MM.1S (cell line): ENCODE measurements around the gene ADAMTSL3.
"Not testable (repeated sequence)": the region's sequence is repeated elsewhere in the genome, so short reads cannot be mapped to it uniquely, and the experiment has no call there.

Experiments
- DNase-seq: peaks from one replicate; pipeline ENCODE4 v3.0.0-alpha.2; 2015
- H2AFZ ChIP-seq: fragments of 300-600 bp; sonication (generic); 2 replicates; pipeline ENCODE4 v1.6.0; 2016; ENCODE audit warnings: antibody characterized with exemption, low read length
- H3F3A ChIP-seq: fragments of 300-600 bp; sonication (generic); 2 replicates; pipeline ENCODE4 v1.6.1; 2016; ENCODE audit warnings: mild to moderate bottlenecking, antibody characterized with exemption, low read length, moderate library complexity, mixed read lengths; ENCODE audit not compliant: insufficient read depth
- H3K27ac ChIP-seq: fragments of 300-600 bp; sonication (generic); 2 replicates; pipeline ENCODE4 v1.5.1; 2016; ENCODE audit warnings: mild to moderate bottlenecking, low read length
- H3K27me3 ChIP-seq: fragments of 300-600 bp; sonication (generic); replicated peaks from 2 replicates; pipeline ENCODE4 v1.6.0; 2016; ENCODE audit warnings: low read length; ENCODE audit not compliant: insufficient read depth
- H3K36me3 ChIP-seq: fragments of 300-600 bp; sonication (generic); replicated peaks from 2 replicates; pipeline ENCODE4 v1.6.1; 2016; ENCODE audit warnings: mild to moderate bottlenecking, low read length, mixed read lengths; ENCODE audit not compliant: insufficient read depth
- H3K4me1 ChIP-seq: fragments of 300-600 bp; sonication (generic); 2 replicates; pipeline ENCODE4 v1.6.1; 2016; ENCODE audit warnings: low read length, mixed read lengths
- H3K4me2 ChIP-seq: fragments of 300-600 bp; sonication (generic); 2 replicates; pipeline ENCODE4 v1.6.0; 2016; ENCODE audit warnings: low read depth, low read length
- H3K4me3 ChIP-seq: fragments of 300-600 bp; sonication (generic); 2 replicates; pipeline ENCODE4 v1.5.1; 2016; ENCODE audit warnings: low read length, mixed read lengths
- H3K79me2 ChIP-seq: fragments of 300-600 bp; sonication (generic); 2 replicates; pipeline ENCODE4 v1.6.1; 2016; ENCODE audit warnings: mixed run types, low read length, mixed read lengths
- H3K9ac ChIP-seq: fragments of 300-600 bp; sonication (generic); 2 replicates; pipeline ENCODE4 v1.6.1; 2016; ENCODE audit warnings: low read length, mixed read lengths
- H3K9me2 ChIP-seq: fragments of 300-600 bp; sonication (generic); replicated peaks from 2 replicates; pipeline ENCODE4 v1.6.1; 2016; ENCODE audit warnings: mild to moderate bottlenecking, low read length, mixed read lengths; ENCODE audit not compliant: insufficient read depth
- H3K9me3 ChIP-seq: fragments of 300-600 bp; sonication (generic); replicated peaks from 2 replicates; pipeline ENCODE4 v1.6.1; 2016; ENCODE audit warnings: mild to moderate bottlenecking, low read length, mixed read lengths; ENCODE audit not compliant: insufficient read depth
- H4K20me1 ChIP-seq: fragments of 300-600 bp; sonication (generic); 2 replicates; pipeline ENCODE4 v1.6.1; 2016; ENCODE audit warnings: mild to moderate bottlenecking, low read length, moderate library complexity, mixed read lengths; ENCODE audit not compliant: insufficient read depth
- EZH2 ChIP-seq: fragments of 300-600 bp; sonication (generic); optimal IDR thresholded peaks from 2 replicates; pipeline ENCODE3; 2017; ENCODE audit warnings: low read depth, mild to moderate bottlenecking, antibody characterized with exemption, low read length, mixed read lengths
- EZH2phosphoT487 ChIP-seq: fragments of 300-600 bp; sonication (generic); IDR thresholded peaks from 2 replicates; pipeline ENCODE4 v1.6.1; 2018; ENCODE audit warnings: antibody characterized with exemption, low read length
- TF ChIP-seq, protein P1 (sequence below): fragments of 300-600 bp; sonication (generic); IDR thresholded peaks from 2 replicates; pipeline ENCODE4 v1.5.1; 2016; ENCODE audit warnings: antibody characterized with exemption, low read length, mixed read lengths

ADAMTSL3 gene

DNA sequence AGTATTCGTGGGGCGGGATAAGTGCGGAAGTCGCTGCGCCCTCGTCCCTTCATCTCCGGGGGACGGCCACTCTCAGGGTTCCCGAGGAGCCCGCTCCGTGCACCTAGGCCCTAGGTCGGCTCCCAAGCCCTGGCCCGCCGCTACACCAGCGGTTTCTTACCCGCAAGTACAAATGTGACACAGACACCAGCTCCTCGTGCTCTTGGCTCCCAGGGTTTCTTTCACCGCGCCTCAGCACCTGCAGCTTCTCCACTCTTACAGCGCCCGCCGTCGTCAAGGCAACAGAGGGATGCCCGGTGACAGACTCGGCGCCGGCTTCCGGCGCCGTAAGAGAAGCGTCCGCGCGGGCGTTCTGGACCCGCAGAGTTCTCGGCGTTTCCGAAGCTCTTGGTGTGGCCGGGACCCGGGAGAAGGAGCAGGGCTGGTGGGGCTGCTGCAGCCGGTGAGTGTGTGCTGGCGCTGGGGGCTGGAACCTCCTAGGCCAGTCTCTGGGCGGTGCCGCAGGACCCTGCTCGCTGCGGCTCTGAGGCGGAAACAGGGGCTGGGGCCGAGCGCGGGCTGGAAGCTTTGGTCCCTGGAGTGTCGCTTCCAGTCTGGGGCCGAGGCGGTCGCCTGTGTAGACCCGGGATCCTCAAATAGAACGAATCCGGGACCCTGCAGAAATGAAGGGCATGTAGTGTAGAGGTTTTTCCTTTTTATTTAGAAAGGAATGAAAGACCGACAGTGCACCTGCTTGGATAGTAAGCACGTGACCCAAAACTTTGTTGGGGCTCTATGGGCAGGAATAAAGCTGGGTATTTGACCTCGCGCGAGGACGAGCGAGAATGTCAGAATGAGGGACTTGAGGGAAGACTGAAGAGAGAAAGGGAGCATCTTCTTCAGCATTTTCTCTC, 426.2 kb downstream of the ADAMTSL3 start:
- Histone ChIP-seq H3K4me1 (peaks cover 6% of the 10 kb centered on the region; the same call in 1 of the 2 replicates), H3K4me2 (peak overlapping the region; percentile 69), H3K27me3 (no peaks in the 10 kb centered on the region)

DNA sequence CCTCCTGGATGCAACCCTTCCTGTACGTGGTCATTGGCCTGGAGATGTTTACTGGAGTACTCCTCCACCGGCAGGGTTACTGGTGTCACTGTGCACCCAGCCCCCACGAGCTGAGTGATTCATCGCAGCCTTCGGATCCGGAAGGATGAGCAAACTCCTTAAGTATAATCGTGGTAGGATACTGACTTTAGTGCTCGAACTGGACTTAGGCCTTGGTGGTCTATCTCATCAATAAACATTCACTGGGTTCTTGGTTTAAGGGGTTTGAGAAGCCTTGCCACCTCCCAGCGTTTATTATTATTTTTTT, 426.8 kb downstream of the ADAMTSL3 start:
- H3K36me3 ChIP-seq, H3K79me2 ChIP-seq, H4K20me1 ChIP-seq, H3K9me2 ChIP-seq, H3F3A ChIP-seq, H3K9me3 ChIP-seq, H3K27ac ChIP-seq, DNase-seq, H3K4me1 ChIP-seq, H3K27me3 ChIP-seq: not testable (repeated sequence)
- peak overlapping the region; percentile 69 for H3K4me2 ChIP-seq
- peak overlapping the region; percentile 99 for H2AFZ ChIP-seq
- H3K4me3 ChIP-seq = peak overlapping the region; percentile 78
- H3K9ac ChIP-seq = peak overlapping the region; percentile 82; the same call in 1 of the 2 replicates

More for the DNA sequence above, 426.2 kb downstream of the ADAMTSL3 start:
- Histone ChIP-seq H3K9me3 (no peaks in the 10 kb centered on the region), H4K20me1 (no peaks in the 10 kb centered on the region), H3K36me3 (no peaks in the 10 kb centered on the region; the same call in 1 of the 2 replicates), H3K4me3 (peak overlapping the region; percentile 78), H3K9me2 (no peaks in the 10 kb centered on the region), H3K27ac (peak overlapping the region; percentile 54), H3F3A (peaks cover 7% of the 10 kb centered on the region; the same call in 1 of the 2 replicates), H3K79me2 (no peaks in the 10 kb centered on the region), H3K9ac (peak overlapping the region; percentile 82), H2AFZ (peak overlapping the region; percentile 99)
- TF ChIP-seq EZH2 = no peak
- TF ChIP-seq, protein P1, sequence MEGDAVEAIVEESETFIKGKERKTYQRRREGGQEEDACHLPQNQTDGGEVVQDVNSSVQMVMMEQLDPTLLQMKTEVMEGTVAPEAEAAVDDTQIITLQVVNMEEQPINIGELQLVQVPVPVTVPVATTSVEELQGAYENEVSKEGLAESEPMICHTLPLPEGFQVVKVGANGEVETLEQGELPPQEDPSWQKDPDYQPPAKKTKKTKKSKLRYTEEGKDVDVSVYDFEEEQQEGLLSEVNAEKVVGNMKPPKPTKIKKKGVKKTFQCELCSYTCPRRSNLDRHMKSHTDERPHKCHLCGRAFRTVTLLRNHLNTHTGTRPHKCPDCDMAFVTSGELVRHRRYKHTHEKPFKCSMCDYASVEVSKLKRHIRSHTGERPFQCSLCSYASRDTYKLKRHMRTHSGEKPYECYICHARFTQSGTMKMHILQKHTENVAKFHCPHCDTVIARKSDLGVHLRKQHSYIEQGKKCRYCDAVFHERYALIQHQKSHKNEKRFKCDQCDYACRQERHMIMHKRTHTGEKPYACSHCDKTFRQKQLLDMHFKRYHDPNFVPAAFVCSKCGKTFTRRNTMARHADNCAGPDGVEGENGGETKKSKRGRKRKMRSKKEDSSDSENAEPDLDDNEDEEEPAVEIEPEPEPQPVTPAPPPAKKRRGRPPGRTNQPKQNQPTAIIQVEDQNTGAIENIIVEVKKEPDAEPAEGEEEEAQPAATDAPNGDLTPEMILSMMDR = no peak
- no peak for TF ChIP-seq EZH2phosphoT487
- peak; percentile 86 for DNase-seq

DNA sequence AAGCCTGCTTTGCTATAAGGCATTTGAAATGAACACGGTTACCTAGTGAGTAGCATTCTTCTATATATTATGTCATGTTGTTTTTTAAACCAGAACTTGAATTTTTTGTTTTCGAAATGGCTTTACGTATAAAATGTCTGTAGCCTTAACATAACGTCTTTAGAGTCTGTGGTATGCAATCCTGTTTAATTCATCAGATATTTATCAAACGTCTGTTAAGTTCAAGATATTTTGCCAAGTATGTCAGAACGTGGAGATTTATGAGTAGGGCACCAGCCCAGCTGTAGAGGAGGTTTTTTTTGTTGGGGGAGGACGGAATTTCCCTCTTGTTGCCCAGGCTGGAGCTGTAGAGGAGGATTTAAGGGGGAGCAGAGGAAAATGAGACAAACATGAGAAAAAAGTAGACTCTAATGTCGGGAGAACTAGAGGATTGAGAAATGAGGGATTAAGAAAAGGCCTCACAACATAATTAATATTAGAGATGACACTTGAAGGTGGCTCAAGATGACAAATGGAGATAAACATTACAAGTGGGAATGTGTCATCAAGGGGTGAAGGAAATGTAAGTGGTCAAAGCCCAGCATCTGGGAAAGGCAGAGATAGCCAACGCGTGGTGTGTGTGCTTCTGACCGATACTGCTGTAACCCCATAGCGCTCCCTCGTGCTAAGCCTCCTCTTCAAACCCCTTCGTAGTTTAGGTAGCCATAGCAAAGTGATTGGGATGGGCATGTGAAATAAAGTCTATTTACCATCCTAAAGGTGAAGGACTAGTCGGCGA, 427.7 kb downstream of the ADAMTSL3 start:
- Histone ChIP-seq H3K4me3 (no peak overlapping the region), H3K79me2 (no peaks in the 10 kb centered on the region), H3K4me2 (no peak overlapping the region), H2AFZ (no peak overlapping the region), H3K27ac (no peak overlapping the region), H3K36me3 (no peaks in the 10 kb centered on the region; the same call in 1 of the 2 replicates), H3K9ac (no peak overlapping the region), H3K9me2 (no peaks in the 10 kb centered on the region), H3K9me3 (no peaks in the 10 kb centered on the region), H4K20me1 (no peaks in the 10 kb centered on the region), H3K4me1 (peaks cover 6% of the 10 kb centered on the region; the same call in 1 of the 2 replicates), H3K27me3 (no peaks in the 10 kb centered on the region), H3F3A (peaks cover 7% of the 10 kb centered on the region; the same call in 1 of the 2 replicates)
- TF ChIP-seq EZH2 (no peak), EZH2phosphoT487 (no peak)
- TF ChIP-seq, protein P1 = no peak
- DNase-seq = no peak
